BLaER1 treated with 17β-estradiol and CSF1 and Interleukin-3, amounts not matched to agents 10 nM and 100 nM (cell line): ENCODE results near the gene PODNL1.

ENCODE experiments used
- H3K27ac ChIP-seq, 11 experiments: shearing (Covaris generic); formaldehyde crosslinking; 2 replicates each; pipeline ENCODE4 v1.8.1; 2022
- H3K27me3 ChIP-seq, 11 experiments: shearing (Covaris generic); formaldehyde crosslinking; 2 replicates each; pipeline ENCODE4 v1.8.1; 2022
- H3K36me3 ChIP-seq, 11 experiments: shearing (Covaris generic); formaldehyde crosslinking; 2 replicates each; pipeline ENCODE4 v1.8.1; 2022
- H3K4me1 ChIP-seq, 10 experiments: shearing (Covaris generic); formaldehyde crosslinking; 2 replicates each; pipeline ENCODE4 v1.8.1; 2022
- H3K4me2 ChIP-seq, 11 experiments: shearing (Covaris generic); formaldehyde crosslinking; 2 replicates each; pipeline ENCODE4 v1.8.1; 2022
- H3K4me3 ChIP-seq, 10 experiments: shearing (Covaris generic); formaldehyde crosslinking; 2 replicates each; pipeline ENCODE4 v1.8.1; 2022
- H3K9ac ChIP-seq, 11 experiments: shearing (Covaris generic); formaldehyde crosslinking; 2 replicates each; pipeline ENCODE4 v1.8.1; 2022
- H3K9me3 ChIP-seq, 11 experiments: shearing (Covaris generic); formaldehyde crosslinking; replicated peaks in 1 of 11; 2 replicates each; pipeline ENCODE4 v1.8.1; 2022
- H4K20me1 ChIP-seq, 11 experiments: shearing (Covaris generic); formaldehyde crosslinking; 2 replicates each; pipeline ENCODE4 v1.8.1; 2022
- Cebpa-rat ChIP-seq, 11 experiments: shearing (Covaris generic); IDR thresholded peaks; 2 replicates each; pipeline ENCODE4 v1.8.1; 2022

PODNL1 gene

DNA sequence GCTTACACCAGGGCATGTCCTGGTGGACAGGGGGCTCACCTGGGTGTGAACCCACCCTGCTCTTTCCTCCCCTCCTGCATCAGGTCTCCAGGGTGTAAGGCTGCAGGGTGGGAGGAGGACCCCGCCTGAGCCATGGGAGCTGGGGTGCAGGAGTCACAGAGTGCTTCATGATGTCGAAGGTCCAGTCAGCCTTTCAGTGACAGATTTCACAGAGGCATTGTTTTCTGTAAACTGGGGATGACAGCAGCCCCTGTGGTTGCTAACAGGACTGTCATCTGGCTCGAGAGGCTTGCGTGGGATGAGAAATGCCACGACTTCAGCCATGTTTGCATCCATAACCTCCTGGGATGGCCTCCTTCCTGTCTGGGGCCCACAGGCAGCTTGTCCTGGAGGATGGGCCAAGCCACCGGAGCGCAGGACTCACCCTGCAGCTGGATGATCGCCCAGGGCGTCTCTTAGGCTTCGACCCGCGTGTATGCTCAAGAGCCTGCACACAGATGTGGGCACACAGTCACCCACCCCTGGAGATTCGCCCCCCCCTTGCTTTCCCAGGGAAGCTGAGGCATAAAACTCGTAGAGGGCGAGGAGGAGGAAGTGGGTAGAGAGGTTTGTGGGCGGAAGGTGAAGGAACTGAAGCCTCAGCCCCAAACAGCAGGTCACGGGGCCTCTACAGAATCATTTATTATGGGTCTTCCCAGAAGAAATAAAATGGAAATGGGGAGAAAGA lies 56.4 kb downstream of the PODNL1 start:
- Histone ChIP-seq H3K36me3 (no peaks in the 10 kb centered on the region), H3K27ac (peak overlapping the region; percentile 3 to 86 (median 74); a peak in 19 of 22 replicates), H4K20me1 (no peaks in the 10 kb centered on the region; a peak in 2 of 22 replicates), H3K4me3 (peak overlapping the region in 4 of 10 experiments; percentile 0 to 42 (median 29); a peak in 3 of 20 replicates), H3K4me2 (peak overlapping the region; percentile 81 to 97 (median 89)), H3K9ac (peak overlapping the region; percentile 3 to 78 (median 67); a peak in 15 of 22 replicates), H3K27me3 (no peaks in the 10 kb centered on the region), H3K9me3 (no peaks in the 10 kb centered on the region), H3K4me1 (peaks cover 34 to 64% (median 46%) of the 10 kb centered on the region in 10 experiments)
- TF ChIP-seq Cebpa-rat (IDR thresholded peaks at IDR 0.05) = no peak

- peak overlapping the region in 10 of 11 experiments; percentile 34 to 86 (median 78); a peak in 18 of 22 replicates for H3K27ac ChIP-seq
- H3K9ac ChIP-seq = peak overlapping the region; percentile 3 to 78 (median 67); a peak in 15 of 22 replicates
- H3K4me2 ChIP-seq = peak overlapping the region; percentile 81 to 97 (median 89)
- peaks cover 34 to 62% (median 46%) of the 10 kb centered on the region in 10 experiments for H3K4me1 ChIP-seq
- H3K36me3 ChIP-seq = no peaks in the 10 kb centered on the region
- H3K27me3 ChIP-seq = no peaks in the 10 kb centered on the region
- no peaks in the 10 kb centered on the region; a peak in 2 of 22 replicates for H4K20me1 ChIP-seq
- peak overlapping the region in 3 of 10 experiments; percentile 27 to 42 (median 31); a peak in 4 of 20 replicates for H3K4me3 ChIP-seq
- TF ChIP-seq Cebpa-rat (IDR thresholded peaks at IDR 0.05) = no peak
- H3K9me3 ChIP-seq = no peaks in the 10 kb centered on the region
Measured at GRCh38 chr19:13881251-13881691, 56.9 kb downstream of the PODNL1 start.
